ENCODE data around the gene NFX1. TPM values are rescaled to one million over a fixed set of nuclear protein-coding genes. Genes with fewer than 3 reads are reported as not detected.

NFX1 gene
- total RNA-seq, 1 experiment from 2014 or later = 32.6 TPM

DNA sequence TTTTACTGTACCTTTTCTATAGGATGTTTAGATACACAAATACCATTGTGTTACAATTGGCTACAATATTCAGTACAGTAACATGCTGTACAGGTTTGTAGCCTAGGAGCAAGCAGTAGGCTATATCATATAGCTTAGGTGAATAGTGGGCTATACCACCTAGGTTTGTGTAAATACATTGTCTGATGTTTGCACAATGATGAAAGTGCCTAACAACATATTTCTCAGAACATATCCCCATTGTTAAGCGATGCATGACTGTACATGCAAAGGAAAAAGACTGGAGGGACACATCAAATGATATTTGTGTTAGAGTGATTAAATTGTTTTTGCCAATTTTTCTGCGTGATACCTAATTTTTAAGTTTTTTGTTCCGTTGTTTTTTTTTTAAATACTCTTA is 20.2 kb upstream of the NFX1 start:
- intact Hi-C loops (cut with micrococcal nuclease; ENCODE audit: unreplicated experiment) = no loop called here
- Mint-ChIP-seq H3K4me1 (ENCODE audit: low read depth, unreplicated experiment) (peaks cover 6% of the 10 kb centered on the region), H3K27ac (ENCODE audit: unreplicated experiment) (no peak overlapping the region)

GRCh38 chr9:33272061-33272460 is 18.3 kb upstream of the NFX1 start:
- no peaks in the 10 kb centered on the region for H3K9me3 ChIP-seq
- no TSS peak for BruUV-seq (replicated peaks)
- Mint-ChIP-seq H3K27me3 (ENCODE audit: insufficient read depth, unreplicated experiment) (no peaks in the 10 kb centered on the region), H3K9me3 (ENCODE audit: unreplicated experiment) (no peaks in the 10 kb centered on the region), H3K27ac (ENCODE audit: unreplicated experiment) (no peak overlapping the region), H3K4me3 (ENCODE audit: unreplicated experiment) (no peak overlapping the region), H3K4me1 (ENCODE audit: low read depth, unreplicated experiment) (peaks cover 5% of the 10 kb centered on the region), H3K36me3 (ENCODE audit: insufficient read depth, unreplicated experiment) (peaks cover 39% of the 10 kb centered on the region)
- DNase-seq = no peak
- ChIA-PET CTCF (no interaction called here), POLR2A (no interaction called here)
- intact Hi-C loops (cut with micrococcal nuclease; ENCODE audit: unreplicated experiment) = no loop called here
- no peak overlapping the region for H3K4me3 ChIP-seq (ENCODE audit: low read depth, low read length)
- H3K36me3 ChIP-seq (ENCODE audit: control insufficient read depth, insufficient read depth, low read length) = peaks cover 3% of the 10 kb centered on the region; the same call in 1 of the 2 replicates
- TF ChIP-seq CTCF (IDR thresholded peaks at IDR 0.05; ENCODE audit: insufficient read depth in 1 of 2, low read depth in 1 of 2, low read length in 1 of 2, severe bottlenecking in 1 of 2, unreplicated experiment in 1 of 2) = no peak
- H3K4me1 ChIP-seq = no peaks in the 10 kb centered on the region; the same call in 1 of the 2 replicates
- no peaks in the 10 kb centered on the region for H3K27me3 ChIP-seq (replicated peaks; ENCODE audit: control insufficient read depth, insufficient read depth, low read length)

More for the DNA sequence above, 20.2 kb upstream of the NFX1 start:
- no peak for TF ChIP-seq CTCF (IDR thresholded peaks at IDR 0.05; ENCODE audit: insufficient read depth in 1 of 2, low read depth in 1 of 2, low read length in 1 of 2, severe bottlenecking in 1 of 2, unreplicated experiment in 1 of 2)
- Histone ChIP-seq H3K4me3 (ENCODE audit: low read depth, low read length) (no peak overlapping the region), H3K4me1 (no peaks in the 10 kb centered on the region; the same call in 1 of the 2 replicates), H3K27me3 (replicated peaks; ENCODE audit: control insufficient read depth, insufficient read depth, low read length) (no peaks in the 10 kb centered on the region), H3K36me3 (ENCODE audit: control insufficient read depth, insufficient read depth, low read length) (peaks cover 3% of the 10 kb centered on the region; the same call in 1 of the 2 replicates), H3K9me3 (no peaks in the 10 kb centered on the region)
- ChIA-PET POLR2A (no interaction called here), CTCF (no interaction called here)
- H3K27me3 Mint-ChIP-seq (ENCODE audit: insufficient read depth, unreplicated experiment) = no peaks in the 10 kb centered on the region
- H3K36me3 Mint-ChIP-seq (ENCODE audit: insufficient read depth, unreplicated experiment) = peaks cover 38% of the 10 kb centered on the region
- no TSS peak for BruUV-seq (replicated peaks)
- no peaks in the 10 kb centered on the region for H3K9me3 Mint-ChIP-seq (ENCODE audit: unreplicated experiment)
- no peak for DNase-seq
- H3K4me3 Mint-ChIP-seq (ENCODE audit: unreplicated experiment) = no peak overlapping the region

GRCh38 chr9:33273266-33273971 is 16.9 kb upstream of the NFX1 start:
- ChIA-PET CTCF (no interaction called here), POLR2A (interaction anchor here (0.7 kb wide), 1 partner anchor 791 kb away, joined by 3 read pairs; no protein-coding TSS in a partner anchor)
- no peak for TF ChIP-seq CTCF (IDR thresholded peaks at IDR 0.05; ENCODE audit: insufficient read depth in 1 of 2, low read depth in 1 of 2, low read length in 1 of 2, severe bottlenecking in 1 of 2, unreplicated experiment in 1 of 2)
- no peak overlapping the region for H3K4me3 Mint-ChIP-seq (ENCODE audit: unreplicated experiment)
- no peak for DNase-seq
- no peaks in the 10 kb centered on the region for H3K4me1 Mint-ChIP-seq (ENCODE audit: low read depth, unreplicated experiment)
- H3K27me3 ChIP-seq (replicated peaks; ENCODE audit: control insufficient read depth, insufficient read depth, low read length) = no peaks in the 10 kb centered on the region
- H3K9me3 Mint-ChIP-seq (ENCODE audit: unreplicated experiment) = no peaks in the 10 kb centered on the region
- no TSS peak for BruUV-seq (replicated peaks)
- H3K4me3 ChIP-seq (ENCODE audit: low read depth, low read length) = no peak overlapping the region
- peaks cover 3% of the 10 kb centered on the region for H3K36me3 ChIP-seq (ENCODE audit: control insufficient read depth, insufficient read depth, low read length)
- H3K27ac Mint-ChIP-seq (ENCODE audit: unreplicated experiment) = no peak overlapping the region
- H3K27me3 Mint-ChIP-seq (ENCODE audit: insufficient read depth, unreplicated experiment) = no peaks in the 10 kb centered on the region
- no peaks in the 10 kb centered on the region for H3K9me3 ChIP-seq
- peaks cover 52% of the 10 kb centered on the region for H3K36me3 Mint-ChIP-seq (ENCODE audit: insufficient read depth, unreplicated experiment)
- intact Hi-C loops (cut with micrococcal nuclease; ENCODE audit: unreplicated experiment) = no loop called here
- H3K4me1 ChIP-seq = no peaks in the 10 kb centered on the region; the same call in 1 of the 2 replicates
